ENCODE measurements around the gene TICAM1.

DNA sequence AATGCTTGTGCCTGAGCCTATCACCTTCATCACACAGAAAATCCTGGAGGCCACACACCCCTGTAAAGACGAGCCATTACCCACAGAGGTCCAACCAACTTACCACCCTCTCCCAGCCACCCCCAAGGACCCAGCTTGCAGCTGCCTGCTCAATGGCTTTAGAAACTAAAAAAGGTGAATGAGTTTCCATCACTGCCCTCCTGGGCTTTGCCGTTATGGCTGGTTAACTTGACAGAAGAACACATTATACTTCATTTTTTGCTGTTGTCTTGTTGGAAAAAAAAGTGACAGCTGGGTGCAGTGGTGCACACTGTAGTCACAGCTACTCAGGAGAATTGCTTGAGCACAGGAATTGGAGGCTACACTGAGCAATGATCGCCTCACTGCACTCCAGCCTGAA, 57.4 kb downstream of the TICAM1 start:
- TF ChIP-seq GABPA (IDR thresholded peaks at IDR 0.05 in 1 of 2, conservative IDR thresholded peaks at IDR 0.05 in 1 of 2) (no peak), RAD21 (IDR thresholded peaks at IDR 0.05) (no peak)

Data from liver (tissue), 2 donors.